Caco-2 (cell line): ENCODE measurements around the gene DLL1. TPM values are rescaled to one million over a fixed set of nuclear protein-coding genes. Genes with fewer than 3 reads are reported as not detected.

ENCODE experiments used
- BruUV-seq: library from RNA; stranded (reverse); fragments of 400-500 nt; replicated peaks from 2 replicates; lab custom pipeline; 2021; lab: Mats Ljungman, UMichigan
- CTCF ChIA-PET: fragments of 300-600 bp; sonication (Branson Sonifier 250); formaldehyde crosslinking; loops from one replicate; lab custom pipeline; 2022; ENCODE audit warnings: antibody characterized with exemption; lab: Charles Lee
- POLR2A ChIA-PET: fragments of 300-600 bp; sonication (Branson Sonifier 250); formaldehyde crosslinking; loops from one replicate; lab custom pipeline; 2022; ENCODE audit warnings: antibody characterized with exemption; lab: Charles Lee
- DNase-seq, 2 experiments: peaks; one replicate each; pipeline versions ENCODE4 v3.0.0 to v3.0.0-alpha.2; 2020 to 2022
- H3K27me3 ChIP-seq: replicated peaks from 2 replicates; pipeline ENCODE4 v1.6.0; 2011; ENCODE audit warnings: low read length; ENCODE audit not compliant: control insufficient read depth, insufficient read depth
- H3K36me3 ChIP-seq: 2 replicates; pipeline ENCODE4 v1.5.1; 2011; ENCODE audit warnings: low read length; ENCODE audit not compliant: control insufficient read depth, insufficient read depth
- H3K4me1 ChIP-seq: fragments of 250-450 bp; sonication (Bioruptor Pico); 2 replicates; pipeline ENCODE4 v1.5.1; 2020; ENCODE audit warnings: mild to moderate bottlenecking
- H3K4me3 ChIP-seq: 2 replicates; pipeline ENCODE4 v1.5.1; 2011; ENCODE audit warnings: low read depth, mild to moderate bottlenecking, control low read depth, low read length
- H3K9me3 ChIP-seq: fragments of 250-450 bp; sonication (Bioruptor Pico); 2 replicates; pipeline ENCODE4 v1.5.1; 2020; ENCODE audit warnings: mild to moderate bottlenecking, moderate library complexity
- H3K27ac Mint-ChIP-seq: one replicate; pipeline ENCODE4 v1.8.0; 2022; ENCODE audit warnings: mixed read lengths; ENCODE audit not compliant: unreplicated experiment
- H3K27me3 Mint-ChIP-seq: one replicate; pipeline ENCODE4 v1.8.0; 2022; ENCODE audit warnings: mixed read lengths; ENCODE audit not compliant: insufficient read depth, unreplicated experiment
- H3K36me3 Mint-ChIP-seq: one replicate; pipeline ENCODE4 v1.8.0; 2022; ENCODE audit warnings: mild to moderate bottlenecking, mixed read lengths; ENCODE audit not compliant: insufficient read depth, unreplicated experiment
- H3K4me1 Mint-ChIP-seq: one replicate; pipeline ENCODE4 v1.8.0; 2022; ENCODE audit warnings: low read depth, mixed read lengths; ENCODE audit not compliant: unreplicated experiment
- H3K4me3 Mint-ChIP-seq: one replicate; pipeline ENCODE4 v1.8.0; 2022; ENCODE audit warnings: mild to moderate bottlenecking, moderate library complexity, mixed read lengths; ENCODE audit not compliant: unreplicated experiment
- H3K9me3 Mint-ChIP-seq: one replicate; pipeline ENCODE4 v1.8.0; 2022; ENCODE audit warnings: mixed read lengths; ENCODE audit not compliant: unreplicated experiment
- CTCF ChIP-seq, 2 experiments: fragments of 200-600 bp in 1 of 2; IDR thresholded peaks; 1 replicate in 1 of 2; 2 replicates in 1 of 2; pipeline versions ENCODE4 v1.5.1 to v1.8.0; 2011 to 2022; ENCODE audit warnings: antibody characterized with exemption in 1 of 2, control low read depth in 1 of 2, inconsistent platforms in 1 of 2, low read depth in 1 of 2, low read length in 1 of 2, mild to moderate bottlenecking in 1 of 2, moderate library complexity in 1 of 2; ENCODE audit not compliant: insufficient read depth in 1 of 2, severe bottlenecking in 1 of 2, unreplicated experiment in 1 of 2
- intact Hi-C: fragments of 100-400 bp; cut with micrococcal nuclease; formaldehyde crosslinking; loops from one replicate; pipeline ENCODE4 v1.10.0; 2022; ENCODE audit not compliant: unreplicated experiment
- total RNA-seq: library from RNA; stranded (reverse); gene quantifications from 2 replicates; pipeline ENCODE4 v1.2.3, GENCODE V29; 2022

The DLL1 gene
- total RNA-seq, 1 experiment from 2014 or later, result 6.6 TPM

DNA sequence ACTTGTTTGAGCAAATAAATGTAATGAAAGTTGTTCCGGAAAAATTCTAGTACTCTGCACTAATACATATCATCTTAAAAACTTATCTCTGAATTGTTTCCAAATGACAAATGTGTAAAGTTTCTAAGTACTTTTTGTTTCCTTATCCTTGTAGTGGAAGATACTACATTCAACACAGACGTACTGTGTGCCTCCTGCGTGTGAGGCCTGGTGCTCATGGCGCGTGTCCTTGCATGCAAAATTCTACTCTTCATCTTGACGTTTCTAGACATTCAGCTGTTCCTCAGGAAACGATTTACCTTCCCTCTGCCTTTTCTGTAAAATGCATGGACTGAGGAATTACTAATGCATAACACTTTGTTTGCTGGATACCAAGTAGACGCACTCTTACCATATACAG, 11.5 kb downstream of the DLL1 start:
- Histone ChIP-seq H3K27me3 (no peaks in the 10 kb centered on the region), H3K4me3 (no peak overlapping the region), H3K4me1 (0 out of 2 replicates have a peak, but pooled peaks cover 4% of the 10 kb centered on the region), H3K36me3 (no peaks in the 10 kb centered on the region), H3K9me3 (no peaks in the 10 kb centered on the region)
- no peak for TF ChIP-seq CTCF (IDR thresholded peaks at IDR 0.05; ENCODE audit: insufficient read depth in 1 of 2, low read depth in 1 of 2, low read length in 1 of 2, severe bottlenecking in 1 of 2, unreplicated experiment in 1 of 2)
- DNase-seq, result no peak
- no peak overlapping the region for H3K27ac Mint-ChIP-seq
- no peak overlapping the region for H3K4me3 Mint-ChIP-seq
- no peaks in the 10 kb centered on the region for H3K9me3 Mint-ChIP-seq
- H3K36me3 Mint-ChIP-seq, result peaks cover 6% of the 10 kb centered on the region
- intact Hi-C loops, result no loop called here
- peaks cover 5% of the 10 kb centered on the region for H3K4me1 Mint-ChIP-seq
- no TSS peak for BruUV-seq
- CTCF ChIA-PET, result no interaction called here
- POLR2A ChIA-PET, result no interaction called here
- no peaks in the 10 kb centered on the region for H3K27me3 Mint-ChIP-seq

DNA sequence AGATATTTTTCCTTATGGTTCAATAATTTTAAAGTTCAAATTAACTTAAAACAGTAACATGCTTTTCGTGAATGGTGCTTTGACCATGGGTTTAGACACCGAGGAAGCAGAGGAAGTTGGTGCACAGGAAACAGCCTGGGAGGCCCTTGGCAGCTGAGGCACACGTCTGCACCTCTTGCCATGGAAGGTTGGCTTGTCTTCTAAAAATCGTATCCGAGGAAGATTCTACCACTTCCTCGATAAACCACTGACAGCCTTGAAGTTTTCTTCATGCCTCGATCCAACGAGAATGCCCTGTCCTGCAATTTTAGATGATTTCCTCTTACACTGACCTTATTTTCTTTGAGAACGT, 12.2 kb downstream of the DLL1 start:
- peaks cover 5% of the 10 kb centered on the region for H3K4me1 Mint-ChIP-seq
- no peaks in the 10 kb centered on the region for H3K27me3 Mint-ChIP-seq

DNA sequence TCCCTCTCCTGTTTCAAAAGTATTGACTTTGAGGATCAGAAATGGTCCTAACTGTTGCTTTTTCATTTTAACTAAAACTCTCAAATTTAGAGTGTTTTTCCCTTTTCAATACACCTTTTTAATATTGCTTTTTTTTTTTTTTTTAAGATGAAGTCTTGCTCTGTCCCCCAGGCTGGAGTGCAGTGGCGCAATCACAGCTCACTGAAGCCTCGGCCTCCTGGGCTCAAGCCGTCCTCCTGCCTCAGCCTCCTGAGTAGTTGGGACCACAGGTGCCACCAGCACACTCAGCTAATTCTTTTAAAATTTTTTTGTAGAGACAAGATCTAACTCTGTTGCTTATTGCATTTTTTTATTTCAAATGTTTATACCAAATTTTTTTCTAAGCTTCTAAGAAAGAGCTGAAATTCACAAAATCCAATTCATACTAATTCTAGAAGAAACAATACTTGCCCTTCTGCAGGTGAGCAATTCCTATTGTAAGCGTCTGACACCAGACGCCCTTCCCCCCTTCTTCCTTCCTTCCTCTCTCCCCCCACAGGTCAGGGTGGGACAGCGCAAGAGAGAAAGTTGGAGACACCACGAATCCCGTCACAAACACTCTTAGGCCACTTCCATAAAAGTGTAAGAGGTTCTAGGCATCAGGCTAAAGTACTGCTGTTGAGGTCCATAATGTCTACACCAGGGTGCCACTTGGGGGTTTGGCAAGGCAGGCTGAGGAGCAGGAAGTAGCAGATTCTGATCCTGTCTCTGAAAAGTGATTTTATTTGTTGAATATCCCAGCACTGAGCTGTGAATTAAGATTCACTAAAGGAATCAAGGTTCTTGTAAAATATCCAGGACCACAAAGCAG, 12.8 kb downstream of the DLL1 start:
- Mint-ChIP-seq H3K36me3 (peaks cover 6% of the 10 kb centered on the region), H3K27ac (no peak overlapping the region), H3K4me1 (peaks cover 5% of the 10 kb centered on the region), H3K27me3 (no peaks in the 10 kb centered on the region), H3K9me3 (no peaks in the 10 kb centered on the region), H3K4me3 (no peak overlapping the region)
- intact Hi-C loops, result no loop called here
- DNase-seq, result no peak
- H3K27me3 ChIP-seq, result no peaks in the 10 kb centered on the region
- H3K4me1 ChIP-seq, result 0 out of 2 replicates have a peak, but pooled peaks cover 4% of the 10 kb centered on the region
- TF ChIP-seq CTCF (IDR thresholded peaks at IDR 0.05; ENCODE audit: insufficient read depth in 1 of 2, low read depth in 1 of 2, low read length in 1 of 2, severe bottlenecking in 1 of 2, unreplicated experiment in 1 of 2), result no peak
- no TSS peak for BruUV-seq
- no peaks in the 10 kb centered on the region for H3K9me3 ChIP-seq
- H3K36me3 ChIP-seq, result no peaks in the 10 kb centered on the region
- POLR2A ChIA-PET, result no interaction called here
- no peak overlapping the region for H3K4me3 ChIP-seq
- CTCF ChIA-PET, result no interaction called here

More for the DNA sequence above, 12.2 kb downstream of the DLL1 start:
- DNase-seq, result no peak
- ChIA-PET CTCF (no interaction called here), POLR2A (no interaction called here)
- Histone ChIP-seq H3K4me3 (no peak overlapping the region), H3K4me1 (0 out of 2 replicates have a peak, but pooled peaks cover 4% of the 10 kb centered on the region), H3K36me3 (no peaks in the 10 kb centered on the region), H3K9me3 (no peaks in the 10 kb centered on the region), H3K27me3 (no peaks in the 10 kb centered on the region)
- Mint-ChIP-seq H3K27ac (no peak overlapping the region), H3K9me3 (no peaks in the 10 kb centered on the region), H3K4me3 (no peak overlapping the region), H3K36me3 (peaks cover 6% of the 10 kb centered on the region)
- BruUV-seq, result no TSS peak
- intact Hi-C loops, result no loop called here
- no peak for TF ChIP-seq CTCF (IDR thresholded peaks at IDR 0.05; ENCODE audit: insufficient read depth in 1 of 2, low read depth in 1 of 2, low read length in 1 of 2, severe bottlenecking in 1 of 2, unreplicated experiment in 1 of 2)
